Stimulated activated CD8-positive, alpha-beta memory T cell treated with anti-CD3 and anti-CD28 coated beads, Interleukin-15, amount 100 ng/mL, for 1 hour (primary cell): Measurements from ENCODE around the gene PSD.
A peak's percentile ranks its signal among the peaks of the same experiment; 100 is the strongest.

ENCODE experiments used
- DNase-seq: peaks from one replicate; pipeline ENCODE4 v3.0.0-alpha.2; 2020; ENCODE audit warnings: low read depth

Gene PSD

DNA sequence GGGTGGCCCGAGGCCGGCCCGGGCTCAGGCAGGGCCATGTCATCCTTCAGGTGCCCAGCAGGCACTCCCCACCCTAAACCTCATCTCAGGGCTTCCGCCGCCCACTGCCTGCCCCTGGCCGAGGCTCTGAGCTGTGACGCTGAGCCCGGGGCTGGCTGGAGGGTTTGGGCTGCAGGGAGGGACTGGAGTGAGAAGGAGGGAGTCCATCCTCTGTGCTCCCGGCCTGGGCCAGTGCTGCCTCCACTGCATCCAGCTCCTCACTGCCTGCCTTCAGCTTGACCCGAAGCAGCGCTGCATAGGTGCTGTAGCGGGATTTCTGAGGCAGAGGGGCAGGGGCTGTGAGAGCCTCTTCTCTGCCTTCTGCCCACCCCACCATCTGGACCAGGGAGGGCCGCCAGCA lies 15.5 kb downstream of the PSD start:
- DNase-seq, result no peak

DNA sequence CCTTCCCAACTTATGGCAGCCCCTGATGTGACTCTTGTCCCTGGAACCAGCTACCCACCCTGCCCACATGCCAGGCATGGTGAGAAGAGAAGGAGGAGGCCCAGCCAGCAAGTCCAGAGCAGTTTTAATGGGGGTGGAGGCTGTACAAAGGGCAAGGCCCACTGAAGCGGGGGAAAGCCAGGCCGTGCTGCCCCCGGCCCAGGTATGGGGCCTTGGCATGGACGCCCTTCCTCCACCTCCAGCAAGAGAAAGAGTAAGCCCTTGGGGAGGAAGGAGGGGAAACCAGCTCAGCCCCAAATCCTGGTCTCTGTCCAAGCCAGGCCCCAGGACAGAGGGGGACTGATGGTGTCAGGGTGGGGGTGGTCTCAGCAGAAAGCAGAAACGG lies 16.1 kb downstream of the PSD start:
- DNase-seq, result no peak

- no peak for DNase-seq
Observed at GRCh38 chr10:102401735-102402511, 16.7 kb downstream of the PSD start.

DNA sequence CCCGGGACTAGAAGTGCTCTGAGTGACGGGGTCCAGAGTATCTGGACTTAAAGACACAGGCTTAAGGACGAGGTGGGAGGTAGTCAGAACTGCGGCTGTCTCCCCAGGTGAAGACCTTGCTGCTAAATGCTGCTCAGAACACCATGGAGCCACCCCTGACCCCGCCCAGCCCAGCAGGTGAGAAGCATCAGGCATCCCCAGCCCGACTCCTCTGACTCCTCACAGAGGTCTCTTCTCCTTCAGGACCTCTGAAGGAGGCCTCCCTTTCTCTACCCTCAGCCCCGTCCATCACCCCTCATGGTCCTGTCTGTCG lies 17.3 kb downstream of the PSD start:
- no peak for DNase-seq

- no peak for DNase-seq
Observed at GRCh38 chr10:102400598-102401341, 17.8 kb downstream of the PSD start.

- no peak for DNase-seq
Observed at GRCh38 chr10:102400076-102400475, 18.5 kb downstream of the PSD start.

- DNase-seq, result peak; percentile 65
Observed at GRCh38 chr10:102399217-102400021, 19.2 kb downstream of the PSD start.

- no peak for DNase-seq
Observed at GRCh38 chr10:102398172-102399020, 20.2 kb downstream of the PSD start.

DNA sequence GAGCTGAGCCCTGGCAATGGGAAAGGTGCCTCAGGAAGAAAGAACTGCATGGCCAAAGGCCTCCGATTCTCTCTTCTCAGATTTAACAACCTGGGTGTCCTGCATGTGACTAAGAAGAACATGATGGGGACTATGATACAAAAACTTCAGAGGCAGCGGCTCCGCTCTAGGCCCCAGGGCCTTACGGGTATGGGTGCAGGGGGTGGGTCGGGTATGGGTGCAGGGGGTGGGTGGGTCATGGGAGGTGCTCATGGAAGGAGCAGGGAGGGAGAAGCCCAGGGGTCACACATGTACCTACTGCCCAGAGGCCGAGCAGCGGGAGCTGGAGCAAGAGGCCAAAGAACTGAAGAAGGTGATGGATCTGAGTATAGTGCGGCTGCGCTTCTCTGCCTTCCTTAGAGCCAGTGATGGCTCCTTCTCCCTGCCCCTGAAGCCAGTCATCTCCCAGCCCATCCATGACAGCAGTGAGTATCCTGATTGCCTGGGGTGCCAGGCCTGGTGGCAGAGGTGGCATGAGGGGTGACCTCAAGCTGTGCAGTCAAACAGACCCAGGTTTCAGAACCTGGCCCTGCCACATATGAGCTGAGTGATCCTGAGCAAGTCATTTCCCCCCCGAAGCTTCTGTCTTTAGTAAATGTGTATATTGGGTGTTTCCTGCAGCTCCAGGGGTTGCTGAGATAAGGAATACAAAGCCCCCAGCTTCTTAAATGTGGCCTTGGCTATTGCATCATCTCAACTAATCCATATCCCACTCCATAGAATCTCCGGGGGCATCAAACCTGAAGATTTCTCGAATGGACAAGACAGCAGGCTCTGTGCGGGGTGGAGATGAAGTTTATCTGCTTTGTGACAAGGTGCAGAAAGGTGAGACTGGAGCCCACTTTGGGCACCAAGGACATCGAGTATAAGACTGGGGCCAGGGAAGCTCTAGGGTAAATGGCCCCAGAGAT lies 21.1 kb downstream of the PSD start:
- no peak for DNase-seq

DNA sequence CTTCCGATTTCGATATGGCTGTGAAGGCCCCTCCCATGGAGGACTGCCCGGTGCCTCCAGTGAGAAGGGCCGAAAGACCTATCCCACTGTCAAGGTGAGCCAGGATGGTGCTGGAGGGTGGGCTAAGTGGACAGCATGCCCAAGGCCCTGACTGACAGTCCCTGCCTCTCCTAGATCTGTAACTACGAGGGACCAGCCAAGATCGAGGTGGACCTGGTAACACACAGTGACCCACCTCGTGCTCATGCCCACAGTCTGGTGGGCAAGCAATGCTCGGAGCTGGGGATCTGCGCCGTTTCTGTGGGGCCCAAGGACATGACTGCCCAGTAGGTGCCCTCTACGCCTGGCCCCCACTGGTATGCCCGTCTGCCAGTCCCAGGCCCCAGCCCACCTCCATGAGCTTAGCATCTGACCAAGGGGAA lies 21.8 kb downstream of the PSD start:
- DNase-seq, result no peak

- no peak for DNase-seq
Observed at GRCh38 chr10:102396317-102396650, 22.3 kb downstream of the PSD start.

GRCh38 chr10:102395400-102396316 lies 22.9 kb downstream of the PSD start, which contains the start of gene NFKB2:
NFKB2 (plus strand) TSS chr10:102395705; CDS start chr10:102395960, 255 bp downstream.
- DNase-seq, result peak; percentile 85

- no peak for DNase-seq
Observed at GRCh38 chr10:102394801-102395399, 23.7 kb downstream of the PSD start.

- DNase-seq, result peak; percentile 100
Observed at GRCh38 chr10:102394079-102394800, 24.3 kb downstream of the PSD start.

- no peak for DNase-seq
Observed at GRCh38 chr10:102393411-102394078, 25.0 kb downstream of the PSD start.

DNA sequence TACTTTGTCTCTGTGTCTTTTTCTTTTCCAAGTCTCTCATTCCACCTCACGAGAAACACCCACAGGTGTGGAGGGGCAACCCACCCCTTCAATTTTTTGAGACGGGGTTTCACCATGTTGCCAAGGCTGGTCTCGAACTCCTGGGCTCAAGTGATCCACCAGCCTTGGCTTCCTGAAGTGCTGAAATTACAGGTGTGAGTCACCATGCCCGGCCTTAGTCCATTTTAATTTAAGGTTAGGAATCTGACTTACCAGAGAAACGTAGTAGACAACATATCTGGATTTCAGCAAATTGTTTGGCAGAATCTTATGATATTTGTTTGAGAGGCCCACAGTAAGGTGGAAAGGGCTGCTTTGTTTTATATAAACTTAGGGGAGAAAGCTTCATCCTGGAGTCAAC lies 26.3 kb downstream of the PSD start:
- no peak for DNase-seq

DNA sequence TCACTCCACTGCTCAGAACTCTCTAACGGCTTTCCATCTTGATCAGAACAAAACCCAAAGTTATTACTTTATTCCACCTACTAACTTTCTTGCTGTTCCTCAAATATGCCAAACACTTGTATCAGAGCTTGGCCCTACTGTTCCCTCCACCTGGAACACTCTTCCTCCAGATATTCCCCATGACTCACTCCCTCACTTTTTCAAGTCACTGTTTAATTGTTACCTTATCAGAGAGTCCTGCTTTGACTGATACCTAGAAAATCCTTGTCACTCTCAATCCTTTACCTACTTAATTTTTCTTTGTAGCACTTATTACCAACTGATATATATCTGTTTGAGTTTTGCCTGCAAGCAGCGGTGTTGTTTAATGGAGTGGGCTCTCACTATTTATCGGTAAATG lies 28.7 kb downstream of the PSD start:
- no peak for DNase-seq
